ENCODE results near the gene PPM1E.

DNA sequence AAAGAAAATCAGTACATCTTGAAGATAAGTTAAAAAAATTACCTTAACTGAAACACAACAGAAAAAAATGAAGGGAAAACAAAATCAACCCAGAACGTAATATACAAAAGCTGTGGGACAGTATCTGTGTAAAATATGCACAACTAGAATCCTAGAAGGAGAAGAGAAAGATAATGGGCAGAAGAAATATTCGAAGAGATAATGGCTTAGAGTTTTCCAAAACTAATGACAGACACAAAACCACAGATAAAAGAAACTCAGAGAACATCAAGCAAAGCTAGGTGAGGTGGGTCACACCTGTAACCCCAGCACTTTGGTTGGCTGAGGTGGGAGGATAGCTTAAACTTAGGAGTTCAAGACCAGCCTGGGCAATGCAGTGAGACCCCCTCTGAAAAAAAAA is 234.0 kb downstream of the PPM1E start:
- TF ChIP-seq, protein P1, sequence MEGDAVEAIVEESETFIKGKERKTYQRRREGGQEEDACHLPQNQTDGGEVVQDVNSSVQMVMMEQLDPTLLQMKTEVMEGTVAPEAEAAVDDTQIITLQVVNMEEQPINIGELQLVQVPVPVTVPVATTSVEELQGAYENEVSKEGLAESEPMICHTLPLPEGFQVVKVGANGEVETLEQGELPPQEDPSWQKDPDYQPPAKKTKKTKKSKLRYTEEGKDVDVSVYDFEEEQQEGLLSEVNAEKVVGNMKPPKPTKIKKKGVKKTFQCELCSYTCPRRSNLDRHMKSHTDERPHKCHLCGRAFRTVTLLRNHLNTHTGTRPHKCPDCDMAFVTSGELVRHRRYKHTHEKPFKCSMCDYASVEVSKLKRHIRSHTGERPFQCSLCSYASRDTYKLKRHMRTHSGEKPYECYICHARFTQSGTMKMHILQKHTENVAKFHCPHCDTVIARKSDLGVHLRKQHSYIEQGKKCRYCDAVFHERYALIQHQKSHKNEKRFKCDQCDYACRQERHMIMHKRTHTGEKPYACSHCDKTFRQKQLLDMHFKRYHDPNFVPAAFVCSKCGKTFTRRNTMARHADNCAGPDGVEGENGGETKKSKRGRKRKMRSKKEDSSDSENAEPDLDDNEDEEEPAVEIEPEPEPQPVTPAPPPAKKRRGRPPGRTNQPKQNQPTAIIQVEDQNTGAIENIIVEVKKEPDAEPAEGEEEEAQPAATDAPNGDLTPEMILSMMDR (IDR thresholded peaks at IDR 0.05), result no peak
- no peak for TF ChIP-seq POLR2A (IDR thresholded peaks at IDR 0.05)
